Esophagus muscularis mucosa (tissue), 4 donors: Measurements from ENCODE around the gene PIK3CB.
"Not testable (repeated sequence)": the region's sequence is repeated elsewhere in the genome, so short reads cannot be mapped to it uniquely, and the experiment has no call there.

ENCODE experiments used
- EP300 ChIP-seq: sonication (generic); formaldehyde crosslinking; IDR thresholded peaks from one replicate; pipeline ENCODE4 v1.6.1; 2017; ENCODE audit warnings: antibody characterized with exemption
- POLR2A ChIP-seq: fragments of 450-650 bp; IDR thresholded peaks from one replicate; pipeline ENCODE4 v1.6.1; 2017; ENCODE audit warnings: antibody characterized with exemption, moderate library complexity, mild to moderate bottlenecking, low read depth
- POLR2AphosphoS5 ChIP-seq, 2 donors: sonication (generic); formaldehyde crosslinking; IDR thresholded peaks; one replicate each; pipeline ENCODE4 v1.6.1; 2017; ENCODE audit warnings: antibody characterized with exemption in 2 of 2
- TF ChIP-seq, protein P1 (sequence below), 3 experiments: fragments of 200-600 bp in 2 of 3; fragments of 450-650 bp in 1 of 3; sonication (generic) in 2 of 3; IDR thresholded peaks; one replicate each; pipeline ENCODE4 v1.5.1; 2017 to 2019; ENCODE audit warnings: antibody characterized with exemption in 3 of 3, mild to moderate bottlenecking in 2 of 3, moderate library complexity in 1 of 3

DNA sequence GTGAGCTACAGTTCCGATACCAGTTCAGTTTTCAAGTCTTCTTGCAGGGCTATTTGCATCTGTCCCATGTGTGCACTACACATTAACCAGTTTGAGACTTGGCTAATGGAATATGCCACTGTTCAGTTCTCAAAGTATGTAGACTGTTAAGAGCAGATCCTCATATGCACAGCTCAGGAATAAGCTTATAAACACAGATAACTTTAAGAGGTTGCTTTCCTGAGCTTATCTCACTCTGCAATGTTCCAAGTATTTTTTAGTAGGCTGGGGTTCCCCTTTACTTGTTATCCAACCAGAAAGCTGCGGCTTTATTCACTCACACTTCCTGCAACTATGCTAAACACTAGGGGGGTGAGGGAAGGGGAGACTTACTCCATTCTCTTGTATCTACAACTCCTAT lies 108.7 kb downstream of the PIK3CB start:
- TF ChIP-seq, protein P1, sequence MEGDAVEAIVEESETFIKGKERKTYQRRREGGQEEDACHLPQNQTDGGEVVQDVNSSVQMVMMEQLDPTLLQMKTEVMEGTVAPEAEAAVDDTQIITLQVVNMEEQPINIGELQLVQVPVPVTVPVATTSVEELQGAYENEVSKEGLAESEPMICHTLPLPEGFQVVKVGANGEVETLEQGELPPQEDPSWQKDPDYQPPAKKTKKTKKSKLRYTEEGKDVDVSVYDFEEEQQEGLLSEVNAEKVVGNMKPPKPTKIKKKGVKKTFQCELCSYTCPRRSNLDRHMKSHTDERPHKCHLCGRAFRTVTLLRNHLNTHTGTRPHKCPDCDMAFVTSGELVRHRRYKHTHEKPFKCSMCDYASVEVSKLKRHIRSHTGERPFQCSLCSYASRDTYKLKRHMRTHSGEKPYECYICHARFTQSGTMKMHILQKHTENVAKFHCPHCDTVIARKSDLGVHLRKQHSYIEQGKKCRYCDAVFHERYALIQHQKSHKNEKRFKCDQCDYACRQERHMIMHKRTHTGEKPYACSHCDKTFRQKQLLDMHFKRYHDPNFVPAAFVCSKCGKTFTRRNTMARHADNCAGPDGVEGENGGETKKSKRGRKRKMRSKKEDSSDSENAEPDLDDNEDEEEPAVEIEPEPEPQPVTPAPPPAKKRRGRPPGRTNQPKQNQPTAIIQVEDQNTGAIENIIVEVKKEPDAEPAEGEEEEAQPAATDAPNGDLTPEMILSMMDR (IDR thresholded peaks at IDR 0.05) = not testable (repeated sequence)
- TF ChIP-seq POLR2A; POLR2AphosphoS5 (IDR thresholded peaks at IDR 0.05); EP300: not testable (repeated sequence)
